Nephron (organoid): ENCODE results near the gene PITX3.

Experiments
- H3K27ac Mint-ChIP-seq, 3 experiments: 2 replicates each; pipeline ENCODE4 v1.8.0; 2020; ENCODE audit warnings: mixed read lengths in 3 of 3, mild to moderate bottlenecking in 2 of 3, moderate library complexity in 1 of 3
- H3K27me3 Mint-ChIP-seq: 2 replicates; pipeline ENCODE4 v1.8.0; 2021; ENCODE audit warnings: low read depth, mild to moderate bottlenecking, moderate library complexity, mixed read lengths
- H3K36me3 Mint-ChIP-seq: 2 replicates; pipeline ENCODE4 v1.8.0; 2020; ENCODE audit warnings: low read depth, mixed read lengths
- H3K4me1 Mint-ChIP-seq: 2 replicates; pipeline ENCODE4 v1.8.0; 2020; ENCODE audit warnings: mixed read lengths
- H3K4me3 Mint-ChIP-seq, 3 experiments: 2 replicates each; pipeline ENCODE4 v1.8.0; 2020; ENCODE audit warnings: mild to moderate bottlenecking in 3 of 3, mixed read lengths in 3 of 3, moderate library complexity in 2 of 3
- H3K9me3 Mint-ChIP-seq: 2 replicates; pipeline ENCODE4 v1.8.0; 2020; ENCODE audit warnings: mixed read lengths
- CTCF ChIP-seq, 3 experiments: fragments of 200-600 bp; sonication (generic); IDR thresholded peaks; one replicate each; pipeline ENCODE4 v1.5.0; 2021; ENCODE audit warnings: antibody characterized with exemption in 3 of 3; ENCODE audit not compliant: unreplicated experiment in 3 of 3

The PITX3 gene

GRCh38 chr10:102243309-102243708 is 2.0 kb upstream of the PITX3 start:
- no peaks in the 10 kb centered on the region for H3K9me3 Mint-ChIP-seq
- H3K4me3 Mint-ChIP-seq, result peak overlapping the region; percentile 61 to 78 (median 70)
- H3K4me1 Mint-ChIP-seq, result peaks cover 53% of the 10 kb centered on the region
- H3K27me3 Mint-ChIP-seq, result peaks cover 34% of the 10 kb centered on the region
- peaks cover 4% of the 10 kb centered on the region for H3K36me3 Mint-ChIP-seq
- H3K27ac Mint-ChIP-seq, result peak overlapping the region; percentile 10 to 38 (median 24)
- no peak for TF ChIP-seq CTCF (IDR thresholded peaks at IDR 0.05; ENCODE audit: unreplicated experiment in 3 of 3)

DNA sequence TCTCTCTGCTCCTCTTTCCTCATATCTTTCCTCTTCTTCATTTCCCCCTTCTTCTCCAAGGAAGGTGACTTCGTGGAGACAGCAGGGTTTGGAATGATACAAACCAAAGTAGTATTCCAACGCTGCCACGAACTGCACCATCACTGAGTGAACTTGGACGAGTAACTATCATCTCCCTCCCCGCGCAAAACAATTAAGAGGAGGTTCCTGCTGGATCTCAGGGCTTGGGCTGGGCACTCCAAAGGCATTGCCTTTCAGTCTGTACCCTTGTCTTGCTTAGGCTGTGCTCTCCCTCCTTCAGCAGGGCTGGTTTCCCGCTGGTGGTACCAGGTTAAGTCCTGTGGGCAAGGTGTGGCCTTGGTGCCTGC is 790 bp upstream of the PITX3 start:
- Mint-ChIP-seq H3K27me3 (peaks cover 41% of the 10 kb centered on the region), H3K9me3 (no peaks in the 10 kb centered on the region), H3K27ac (peak overlapping the region; percentile 37 to 70 (median 55)), H3K36me3 (no peaks in the 10 kb centered on the region), H3K4me1 (peaks cover 48% of the 10 kb centered on the region), H3K4me3 (peak overlapping the region; percentile 83 to 88 (median 87))
- no peak for TF ChIP-seq CTCF (IDR thresholded peaks at IDR 0.05; ENCODE audit: unreplicated experiment in 3 of 3)

DNA sequence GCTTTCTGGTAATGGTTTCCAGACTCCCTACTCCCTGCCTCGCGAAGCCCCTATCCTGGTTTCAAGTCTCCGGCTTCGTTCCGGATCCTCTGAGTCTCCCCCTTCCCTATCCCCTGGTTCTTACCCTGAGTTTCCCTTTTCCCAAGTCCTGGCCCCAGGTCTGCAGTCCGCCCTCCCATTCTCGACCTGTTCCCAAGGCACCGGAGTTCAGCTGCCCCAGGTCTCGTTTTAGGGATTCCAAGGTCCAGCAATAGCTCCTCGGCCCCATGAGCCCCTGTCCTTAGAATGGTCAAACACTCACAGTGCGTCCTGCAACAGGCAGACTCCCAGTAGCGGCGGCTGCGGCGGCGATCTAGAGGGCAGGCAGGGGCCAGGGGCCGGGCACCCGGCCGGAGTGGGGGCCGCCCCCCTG is 274 bp downstream of the PITX3 start:
- H3K27me3 Mint-ChIP-seq, result peaks cover 52% of the 10 kb centered on the region
- H3K27ac Mint-ChIP-seq, result peak overlapping the region in 1 of 3 experiments; percentile 53
- H3K36me3 Mint-ChIP-seq, result no peaks in the 10 kb centered on the region
- no peaks in the 10 kb centered on the region for H3K9me3 Mint-ChIP-seq
- peaks cover 48% of the 10 kb centered on the region for H3K4me1 Mint-ChIP-seq
- H3K4me3 Mint-ChIP-seq, result peak overlapping the region; percentile 83 to 90 (median 87)
- no peak for TF ChIP-seq CTCF (IDR thresholded peaks at IDR 0.05; ENCODE audit: unreplicated experiment in 3 of 3)

GRCh38 chr10:102240467-102241031 is 763 bp downstream of the PITX3 start:
- H3K4me3 Mint-ChIP-seq, result peak overlapping the region; percentile 83 to 90 (median 87)
- no peak for TF ChIP-seq CTCF (IDR thresholded peaks at IDR 0.05; ENCODE audit: unreplicated experiment in 3 of 3)
- H3K27ac Mint-ChIP-seq, result peak overlapping the region in 1 of 3 experiments; percentile 53
- H3K27me3 Mint-ChIP-seq, result peaks cover 57% of the 10 kb centered on the region
- peaks cover 53% of the 10 kb centered on the region for H3K4me1 Mint-ChIP-seq
- no peaks in the 10 kb centered on the region for H3K9me3 Mint-ChIP-seq
- H3K36me3 Mint-ChIP-seq, result no peaks in the 10 kb centered on the region

- no peak for TF ChIP-seq CTCF (IDR thresholded peaks at IDR 0.05; ENCODE audit: unreplicated experiment in 3 of 3)
- peaks cover 69% of the 10 kb centered on the region for H3K27me3 Mint-ChIP-seq
- H3K9me3 Mint-ChIP-seq, result no peaks in the 10 kb centered on the region
- H3K27ac Mint-ChIP-seq, result no peak overlapping the region
- H3K4me1 Mint-ChIP-seq, result peaks cover 55% of the 10 kb centered on the region
- peak overlapping the region in 2 of 3 experiments; percentile 50 to 87 for H3K4me3 Mint-ChIP-seq
- no peaks in the 10 kb centered on the region for H3K36me3 Mint-ChIP-seq
Observed at GRCh38 chr10:102237711-102238252, 3.5 kb downstream of the PITX3 start.

DNA sequence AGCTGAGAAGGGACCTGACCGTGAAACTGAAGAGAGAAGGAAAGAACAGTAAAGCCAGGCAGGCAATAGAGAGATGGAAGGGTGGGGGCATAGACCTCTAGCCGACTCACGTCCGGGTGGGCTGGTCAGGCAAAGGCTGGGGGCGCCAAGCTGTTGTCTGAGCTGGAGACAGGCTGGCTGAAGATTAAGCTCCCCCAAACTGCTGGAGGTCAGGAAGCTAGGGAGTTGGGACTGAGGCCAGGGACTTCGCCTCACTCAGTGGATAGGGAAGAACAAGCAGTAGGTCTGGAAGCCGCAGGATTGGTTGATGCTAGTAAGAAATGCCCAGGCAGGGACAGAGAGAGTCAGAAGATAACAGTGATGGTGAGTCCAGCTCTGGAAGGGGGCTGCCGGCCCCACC is 5.3 kb downstream of the PITX3 start:
- Mint-ChIP-seq H3K4me1 (peaks cover 59% of the 10 kb centered on the region), H3K4me3 (peak overlapping the region; percentile 2 to 72 (median 23))

More for the DNA sequence above, 5.3 kb downstream of the PITX3 start:
- Mint-ChIP-seq H3K9me3 (no peaks in the 10 kb centered on the region), H3K36me3 (no peaks in the 10 kb centered on the region), H3K27me3 (peaks cover 80% of the 10 kb centered on the region), H3K27ac (peak overlapping the region; percentile 39 to 78 (median 78))
- TF ChIP-seq CTCF (IDR thresholded peaks at IDR 0.05; ENCODE audit: unreplicated experiment in 3 of 3), result no peak
